ENCODE data around the gene THAP4. TPM values are rescaled to one million over a fixed set of nuclear protein-coding genes. Genes with fewer than 3 reads are reported as not detected.

The THAP4 gene
- total RNA-seq, 1 donor from 2014 or later = 34.2 TPM

GRCh38 chr2:241615522-241616052, 21.4 kb downstream of the THAP4 start:
- intact Hi-C loops (cut with micrococcal nuclease) = loop anchor here (2.0 to 5.0 kb wide), 2 partner anchors 343 to 467 kb away; partner anchors contain the start of gene PASK

GRCh38 chr2:241615041-241615440, 21.9 kb downstream of the THAP4 start:
- intact Hi-C loops (cut with micrococcal nuclease) = loop anchor here (5.0 kb wide), 1 partner anchor 343 kb away; no protein-coding TSS in a partner anchor

GRCh38 chr2:241613017-241613780, 23.8 kb downstream of the THAP4 start:
- intact Hi-C loops (cut with micrococcal nuclease) = no loop called here

- intact Hi-C loops (cut with micrococcal nuclease) = no loop called here
These were observed 24.6 kb downstream of the THAP4 start for GRCh38 chr2:241612156-241613016.

- intact Hi-C loops (cut with micrococcal nuclease) = loop anchor here (2.0 kb wide), 2 partner anchors 166 to 508 kb away; partner anchors contain the start of gene MTERF4
These were observed 25.9 kb downstream of the THAP4 start for GRCh38 chr2:241611062-241611461.

GRCh38 chr2:241609859-241610793, 26.8 kb downstream of the THAP4 start:
- intact Hi-C loops (cut with micrococcal nuclease) = loop anchor here (1.0 to 2.0 kb wide), 12 partner anchors 8 to 507 kb away; partner anchors contain the start of genes D2HGDH, DTYMK, FARP2 and HDLBP

- intact Hi-C loops (cut with micrococcal nuclease) = no loop called here
These were observed 28.1 kb downstream of the THAP4 start for GRCh38 chr2:241608881-241609280.

- intact Hi-C loops (cut with micrococcal nuclease) = no loop called here
These were observed 29.6 kb downstream of the THAP4 start for GRCh38 chr2:241607162-241607885.

- intact Hi-C loops (cut with micrococcal nuclease) = no loop called here
These were observed 30.8 kb downstream of the THAP4 start for GRCh38 chr2:241606186-241606585.

- intact Hi-C loops (cut with micrococcal nuclease) = no loop called here
These were observed 33.3 kb downstream of the THAP4 start for GRCh38 chr2:241603686-241604085.

DNA sequence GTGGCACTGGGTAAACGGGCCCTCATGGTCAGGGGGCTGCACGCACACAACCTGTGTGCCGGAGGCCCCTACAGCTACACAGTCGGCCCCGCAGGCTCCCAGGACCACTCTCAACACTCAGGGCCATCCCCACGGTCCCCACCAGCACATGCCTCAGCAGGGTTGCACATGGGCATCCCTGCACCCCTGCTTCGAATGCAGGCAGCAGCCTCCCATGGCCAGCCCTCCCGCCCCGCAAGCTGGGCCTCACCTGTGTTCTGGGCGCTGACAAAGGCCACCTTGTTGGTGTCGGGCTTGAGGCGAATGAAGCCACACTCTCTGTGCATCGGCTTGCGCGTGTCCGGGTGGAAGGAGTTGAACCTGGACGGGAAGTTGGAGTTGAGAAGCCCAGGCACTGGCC, 34.2 kb downstream of the THAP4 start:
- intact Hi-C loops (cut with micrococcal nuclease) = no loop called here

DNA sequence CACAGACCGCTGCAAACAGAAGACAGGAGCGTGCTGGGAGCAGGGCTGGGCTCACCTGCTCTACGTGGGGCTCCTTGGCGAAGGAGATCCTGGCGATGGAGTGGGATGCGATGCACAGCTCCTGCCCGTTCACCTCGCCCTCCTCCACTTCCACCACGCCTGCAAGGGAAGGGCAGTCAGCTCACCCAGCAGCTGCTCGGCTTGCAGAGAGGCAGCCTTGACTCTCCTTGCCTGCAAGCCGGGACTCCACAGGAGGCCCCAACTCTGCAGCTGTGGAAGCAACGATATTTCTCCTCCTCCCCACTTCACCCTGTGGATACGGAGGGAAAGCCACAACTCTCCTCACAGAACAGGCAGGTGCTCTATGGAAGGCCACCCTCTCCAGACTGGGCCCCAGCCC, 35.1 kb downstream of the THAP4 start:
- intact Hi-C loops (cut with micrococcal nuclease) = no loop called here

GRCh38 chr2:241599615-241600014, 37.3 kb downstream of the THAP4 start:
- intact Hi-C loops (cut with micrococcal nuclease) = no loop called here

DNA sequence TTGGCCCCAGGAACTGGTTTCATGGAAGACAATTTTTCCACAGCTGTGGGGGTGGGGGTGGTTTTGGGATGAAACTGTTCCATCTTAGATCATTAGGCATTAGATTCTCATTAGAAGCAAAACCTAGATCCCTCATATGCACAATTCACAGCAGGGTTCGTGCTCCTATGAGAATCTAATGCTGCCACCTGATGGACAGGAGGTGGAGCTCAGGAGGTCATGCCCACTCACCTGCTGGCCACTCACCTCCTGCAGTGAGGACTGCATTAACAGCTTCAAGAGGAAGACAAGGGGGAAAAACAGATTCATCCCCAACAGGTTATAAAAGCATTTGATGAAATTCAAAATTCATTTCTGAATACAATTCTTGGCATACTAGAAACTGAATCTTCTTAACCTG, 38.5 kb downstream of the THAP4 start:
- intact Hi-C loops (cut with micrococcal nuclease) = no loop called here

DNA sequence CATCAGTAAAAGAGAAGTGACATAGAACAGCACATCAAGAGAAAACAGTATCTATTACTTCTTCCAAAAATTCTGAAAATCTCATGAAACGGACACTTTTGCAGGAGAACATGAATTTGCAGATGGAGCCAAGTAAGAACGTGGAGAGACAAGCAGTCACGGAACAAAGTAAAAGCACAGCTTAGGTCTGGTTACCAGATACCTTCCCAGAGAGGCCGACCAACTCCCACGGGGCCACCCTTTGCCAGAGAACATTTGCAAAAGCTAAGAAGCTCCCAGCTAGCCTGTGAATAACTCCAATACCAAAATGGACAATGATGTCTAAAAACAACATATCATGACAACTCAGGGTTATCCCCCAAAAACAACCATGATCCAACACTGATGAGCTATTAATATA, 38.9 kb downstream of the THAP4 start:
- intact Hi-C loops (cut with micrococcal nuclease) = no loop called here

DNA sequence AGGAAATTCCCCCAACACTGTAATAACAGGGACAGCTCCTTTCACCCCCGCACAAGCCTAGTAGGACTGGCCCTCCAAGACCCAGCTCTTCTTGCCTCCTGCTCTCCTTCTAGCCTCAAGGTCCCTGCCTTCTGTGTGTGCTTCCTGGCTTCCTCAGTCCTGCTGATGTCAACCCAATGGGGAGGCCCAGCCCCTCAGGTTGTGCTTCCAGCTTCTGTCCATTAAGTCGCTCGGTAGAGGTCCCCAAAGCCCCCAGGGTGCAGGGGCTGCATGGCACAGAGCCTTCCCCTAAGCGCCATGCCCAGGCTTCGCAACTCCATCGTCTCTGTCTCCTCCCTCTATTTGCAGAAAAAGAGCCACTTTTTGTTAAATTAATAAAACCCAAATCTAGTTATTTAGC, 39.4 kb downstream of the THAP4 start:
- intact Hi-C loops (cut with micrococcal nuclease) = no loop called here

DNA sequence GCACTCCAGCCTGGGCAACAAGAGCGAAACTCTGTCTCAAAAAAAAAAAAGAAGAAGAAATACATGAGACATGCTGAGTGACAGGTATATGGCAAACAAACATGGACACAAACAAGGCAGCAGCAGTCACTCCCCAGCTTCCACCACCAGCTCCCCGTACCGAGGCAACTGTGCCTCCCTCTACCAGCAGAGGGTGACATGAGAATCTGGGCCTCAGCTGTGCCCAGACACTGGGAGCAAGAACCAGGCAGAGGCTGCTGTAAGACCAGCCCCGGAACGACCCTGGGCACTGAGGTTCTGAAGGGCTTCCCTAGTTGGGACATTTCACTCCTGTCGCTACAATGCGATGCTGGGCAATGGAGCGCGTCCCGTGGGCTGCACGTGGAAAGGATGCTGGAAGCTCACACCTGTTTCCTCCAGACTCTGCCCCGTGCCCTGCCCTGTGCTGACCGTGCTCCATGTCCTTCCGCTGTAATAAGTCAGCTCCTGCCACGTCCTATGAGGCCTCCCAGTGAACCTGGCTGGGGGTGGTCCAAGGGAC, 41.3 kb downstream of the THAP4 start:
- intact Hi-C loops (cut with micrococcal nuclease) = no loop called here

- intact Hi-C loops (cut with micrococcal nuclease) = no loop called here
These were observed 43.7 kb downstream of the THAP4 start for GRCh38 chr2:241593271-241593670.

DNA sequence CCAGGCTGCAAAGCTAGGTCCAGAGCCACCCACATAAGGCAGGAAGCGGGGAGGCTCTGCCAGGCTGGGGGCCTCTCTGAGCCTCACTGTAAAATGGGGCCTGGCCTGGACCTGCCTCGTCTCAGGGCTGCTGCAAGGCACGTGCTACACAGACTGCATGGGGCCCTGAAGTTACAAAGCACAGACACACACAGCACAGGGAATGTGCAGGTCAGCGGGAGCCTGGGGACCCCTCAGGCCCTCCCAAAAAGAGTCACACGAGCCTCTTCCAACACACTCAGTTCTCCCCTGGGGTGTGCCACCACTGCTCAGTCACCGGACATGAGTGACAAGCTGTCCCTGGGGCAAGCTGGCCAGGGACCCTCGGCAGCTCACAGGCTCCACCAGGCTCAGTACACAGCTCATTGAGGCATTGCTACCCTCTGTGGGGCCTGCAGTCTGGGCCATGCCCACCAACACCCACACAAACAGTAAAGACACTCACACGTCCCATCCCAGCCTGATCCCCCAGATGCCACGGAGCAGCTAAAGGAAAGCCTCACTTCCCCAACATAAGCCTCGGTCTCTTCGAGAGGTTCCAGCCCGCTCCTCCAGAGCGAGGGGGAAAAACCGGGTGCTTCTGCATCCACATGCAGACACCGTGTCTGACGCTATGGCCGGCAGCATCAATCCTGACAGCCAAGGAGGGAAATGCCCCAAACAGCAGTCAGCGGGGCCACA, 44.7 kb downstream of the THAP4 start:
- intact Hi-C loops (cut with micrococcal nuclease) = no loop called here

Data from T-helper 1 cell treated with Interleukin-12 subunit alpha and Interleukin-12 subunit beta and Interleukin-4 antibody, amounts not matched to agents 30 ng/mL and 1 ng/mL, for 36 hours (primary cell).